ENCODE data around the gene NFE2L1. TPM values are rescaled to one million over a fixed set of nuclear protein-coding genes. Genes with fewer than 3 reads are reported as not detected.
A peak's percentile ranks its signal among the peaks of the same experiment; 100 is the strongest.

NFE2L1 gene
- total RNA-seq, 1 experiment from 2014 or later = 135 TPM

DNA sequence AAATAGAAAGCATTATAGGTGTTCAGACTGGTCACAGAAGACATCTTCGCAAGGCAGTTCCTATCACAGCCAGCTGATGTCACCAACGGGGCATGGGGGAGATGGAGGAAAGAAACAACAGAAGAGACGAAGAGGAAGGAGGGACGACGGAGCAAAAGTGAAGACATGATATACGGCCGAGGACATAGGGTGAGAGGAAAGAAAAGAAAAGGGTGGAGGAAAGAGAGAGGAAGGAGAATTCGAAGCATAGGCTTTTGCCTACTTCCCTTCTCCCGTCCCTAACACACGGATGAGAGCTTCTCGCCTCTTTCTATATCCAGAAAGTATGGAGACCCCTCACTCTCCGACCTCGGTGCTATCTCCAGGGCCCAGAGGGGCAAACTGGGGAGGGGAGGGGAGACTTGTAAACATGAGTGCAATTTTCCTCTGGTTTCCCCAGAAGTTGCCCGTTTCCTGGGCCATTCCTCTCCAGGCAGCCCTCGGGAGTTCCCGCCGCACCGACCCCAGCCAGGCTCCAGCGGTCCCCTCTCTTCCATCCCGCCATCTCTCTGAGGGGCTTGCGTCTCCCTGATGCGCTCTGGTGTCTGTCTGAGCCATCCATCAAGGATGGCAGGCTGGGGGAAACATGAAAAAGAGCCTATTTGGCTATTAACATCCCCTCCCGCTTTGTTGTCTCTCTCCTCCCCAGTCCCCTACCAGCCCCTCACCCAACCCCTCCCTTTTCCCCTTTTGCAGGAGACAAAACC, 36.6 kb upstream of the NFE2L1 start:
- no peaks in the 10 kb centered on the region for H3K36me3 ChIP-seq (ENCODE audit: control insufficient read depth in 1 of 2, insufficient read depth in 2 of 2, low read length in 2 of 2)
- H3K79me2 ChIP-seq (ENCODE audit: insufficient read depth, low read length) = no peaks in the 10 kb centered on the region
- 0 out of 2 replicates have a peak overlapping the region, but pooled peaks have one; percentile 26 for H3K9ac ChIP-seq (ENCODE audit: low read length)
- peak overlapping the region; percentile 63 for H2AFZ ChIP-seq (ENCODE audit: low read depth, low read length, poor library complexity, severe bottlenecking)
- DNase-seq (ENCODE audit: low read depth, low spot score) (peak; percentile 35), ATAC-seq (peak; percentile 89)
- H3K27ac ChIP-seq (ENCODE audit: low read depth, low read length) = no peak overlapping the region
- ChIA-PET POLR2A (interaction anchor here (0.6 to 1.2 kb wide), 6 partner anchors 9 to 120 kb away, joined by 3 to 5 read pairs (median 4); partner anchors contain the start of genes NFE2L1 and PNPO), CTCF (interaction anchor here (0.8 to 2.9 kb wide), 9 partner anchors 9 to 169 kb away, joined by 3 to 13 read pairs (median 4); partner anchors contain the start of gene CDK5RAP3), RAD21 (ENCODE audit: low non-redundant PET in 1 of 2, low total read pairs in 2 of 2, uncharacterized antibody in 2 of 2, unreplicated experiment in 2 of 2) (interaction anchor here in 1 of 2 experiments (0.9 kb wide), 1 partner anchor 14 kb away, joined by 3 read pairs; no protein-coding TSS in a partner anchor)
- BruUV-seq (replicated peaks) = no TSS peak
- H3K4me3 ChIP-seq (replicated peaks in 1 of 2; ENCODE audit: low read depth in 1 of 2, low read length in 2 of 2) = peak overlapping the region in 1 of 2 experiments; percentile 44; a peak in 2 of 4 replicates
- peaks cover 5 to 17% of the 10 kb centered on the region in 2 experiments; a peak in 3 of 4 replicates for H3K4me1 ChIP-seq (ENCODE audit: control insufficient read depth in 1 of 2, insufficient read depth in 2 of 2, low read length in 2 of 2)
- intact Hi-C loops (cut with micrococcal nuclease) = no loop called here
- H3K9me2 ChIP-seq (ENCODE audit: insufficient read depth) = no peaks in the 10 kb centered on the region
- no peaks in the 10 kb centered on the region for H4K20me1 ChIP-seq (ENCODE audit: insufficient read depth)
- no peaks in the 10 kb centered on the region for H3K27me3 ChIP-seq (ENCODE audit: insufficient read depth, low read length)
- H3K9me3 ChIP-seq (ENCODE audit: control insufficient read depth in 1 of 2, insufficient read depth in 1 of 2, low read depth in 1 of 2, low read length in 2 of 2) = no peaks in the 10 kb centered on the region
- TF ChIP-seq ZFX (IDR thresholded peaks at IDR 0.05) = no peak
- TF ChIP-seq FOSL1 (IDR thresholded peaks at IDR 0.05; ENCODE audit: low read depth) = no peak
- no peak for TF ChIP-seq ELF1 (IDR thresholded peaks at IDR 0.05; ENCODE audit: borderline replicate concordance, low read depth)
- TF ChIP-seq RAD21 (IDR thresholded peaks at IDR 0.05; ENCODE audit: low read depth) = peak; percentile 69
- TF ChIP-seq EZH2phosphoT487 (IDR thresholded peaks at IDR 0.05; ENCODE audit: borderline replicate concordance) = no peak
- TF ChIP-seq, protein P1, sequence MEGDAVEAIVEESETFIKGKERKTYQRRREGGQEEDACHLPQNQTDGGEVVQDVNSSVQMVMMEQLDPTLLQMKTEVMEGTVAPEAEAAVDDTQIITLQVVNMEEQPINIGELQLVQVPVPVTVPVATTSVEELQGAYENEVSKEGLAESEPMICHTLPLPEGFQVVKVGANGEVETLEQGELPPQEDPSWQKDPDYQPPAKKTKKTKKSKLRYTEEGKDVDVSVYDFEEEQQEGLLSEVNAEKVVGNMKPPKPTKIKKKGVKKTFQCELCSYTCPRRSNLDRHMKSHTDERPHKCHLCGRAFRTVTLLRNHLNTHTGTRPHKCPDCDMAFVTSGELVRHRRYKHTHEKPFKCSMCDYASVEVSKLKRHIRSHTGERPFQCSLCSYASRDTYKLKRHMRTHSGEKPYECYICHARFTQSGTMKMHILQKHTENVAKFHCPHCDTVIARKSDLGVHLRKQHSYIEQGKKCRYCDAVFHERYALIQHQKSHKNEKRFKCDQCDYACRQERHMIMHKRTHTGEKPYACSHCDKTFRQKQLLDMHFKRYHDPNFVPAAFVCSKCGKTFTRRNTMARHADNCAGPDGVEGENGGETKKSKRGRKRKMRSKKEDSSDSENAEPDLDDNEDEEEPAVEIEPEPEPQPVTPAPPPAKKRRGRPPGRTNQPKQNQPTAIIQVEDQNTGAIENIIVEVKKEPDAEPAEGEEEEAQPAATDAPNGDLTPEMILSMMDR (IDR thresholded peaks at IDR 0.05 in 2 of 3, conservative IDR thresholded peaks at IDR 0.05 in 1 of 3; ENCODE audit: borderline replicate concordance in 1 of 3, insufficient read depth in 1 of 3, low read depth in 2 of 3, low read length in 2 of 3) = peak; percentile 53 to 89 (median 86); a peak in 5 of 6 replicates
- TF ChIP-seq, protein P2, sequence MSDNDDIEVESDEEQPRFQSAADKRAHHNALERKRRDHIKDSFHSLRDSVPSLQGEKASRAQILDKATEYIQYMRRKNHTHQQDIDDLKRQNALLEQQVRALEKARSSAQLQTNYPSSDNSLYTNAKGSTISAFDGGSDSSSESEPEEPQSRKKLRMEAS (IDR thresholded peaks at IDR 0.05) = no peak
- peak overlapping the region; percentile 75 for H3K4me2 ChIP-seq (ENCODE audit: low read length)

Data from HCT116 (cell line).